Measurements from ENCODE around the gene OSBPL9.

- TF ChIP-seq MYC (IDR thresholded peaks at IDR 0.05; ENCODE audit: insufficient read depth, insufficient read length, insufficient replicate concordance, low read length, severe bottlenecking) = no peak
- no peak for TF ChIP-seq BHLHE40 (IDR thresholded peaks at IDR 0.05; ENCODE audit: borderline replicate concordance in 1 of 2, low read depth in 2 of 2, low read length in 1 of 2)
- TF ChIP-seq, protein P1, sequence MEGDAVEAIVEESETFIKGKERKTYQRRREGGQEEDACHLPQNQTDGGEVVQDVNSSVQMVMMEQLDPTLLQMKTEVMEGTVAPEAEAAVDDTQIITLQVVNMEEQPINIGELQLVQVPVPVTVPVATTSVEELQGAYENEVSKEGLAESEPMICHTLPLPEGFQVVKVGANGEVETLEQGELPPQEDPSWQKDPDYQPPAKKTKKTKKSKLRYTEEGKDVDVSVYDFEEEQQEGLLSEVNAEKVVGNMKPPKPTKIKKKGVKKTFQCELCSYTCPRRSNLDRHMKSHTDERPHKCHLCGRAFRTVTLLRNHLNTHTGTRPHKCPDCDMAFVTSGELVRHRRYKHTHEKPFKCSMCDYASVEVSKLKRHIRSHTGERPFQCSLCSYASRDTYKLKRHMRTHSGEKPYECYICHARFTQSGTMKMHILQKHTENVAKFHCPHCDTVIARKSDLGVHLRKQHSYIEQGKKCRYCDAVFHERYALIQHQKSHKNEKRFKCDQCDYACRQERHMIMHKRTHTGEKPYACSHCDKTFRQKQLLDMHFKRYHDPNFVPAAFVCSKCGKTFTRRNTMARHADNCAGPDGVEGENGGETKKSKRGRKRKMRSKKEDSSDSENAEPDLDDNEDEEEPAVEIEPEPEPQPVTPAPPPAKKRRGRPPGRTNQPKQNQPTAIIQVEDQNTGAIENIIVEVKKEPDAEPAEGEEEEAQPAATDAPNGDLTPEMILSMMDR (IDR thresholded peaks at IDR 0.05 in 2 of 3, conservative IDR thresholded peaks at IDR 0.05 in 1 of 3; ENCODE audit: control insufficient read depth in 2 of 3, extremely low read depth in 1 of 3, insufficient read depth in 1 of 3, low read depth in 3 of 3, low read length in 3 of 3) = no peak
- no peak for TF ChIP-seq EZH2 (IDR thresholded peaks at IDR 0.05; ENCODE audit: borderline replicate concordance, control insufficient read depth, low read depth, low read length)
- no peak for TF ChIP-seq POLR2A (IDR thresholded peaks at IDR 0.05; ENCODE audit: low read depth, low read length)
- TF ChIP-seq POLR2AphosphoS5 (IDR thresholded peaks at IDR 0.05; ENCODE audit: low read length) = no peak
- TF ChIP-seq SKIL (IDR thresholded peaks at IDR 0.05; ENCODE audit: low read depth, poor library complexity, severe bottlenecking) = no peak
- TF ChIP-seq, protein P2, sequence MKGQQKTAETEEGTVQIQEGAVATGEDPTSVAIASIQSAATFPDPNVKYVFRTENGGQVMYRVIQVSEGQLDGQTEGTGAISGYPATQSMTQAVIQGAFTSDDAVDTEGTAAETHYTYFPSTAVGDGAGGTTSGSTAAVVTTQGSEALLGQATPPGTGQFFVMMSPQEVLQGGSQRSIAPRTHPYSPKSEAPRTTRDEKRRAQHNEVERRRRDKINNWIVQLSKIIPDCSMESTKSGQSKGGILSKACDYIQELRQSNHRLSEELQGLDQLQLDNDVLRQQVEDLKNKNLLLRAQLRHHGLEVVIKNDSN (IDR thresholded peaks at IDR 0.05; ENCODE audit: borderline replicate concordance, extremely low read length, insufficient read depth, low read depth, low read length) = no peak
- TF ChIP-seq DPF2 (IDR thresholded peaks at IDR 0.05) = no peak
- no peak for TF ChIP-seq CBFB (IDR thresholded peaks at IDR 0.05; ENCODE audit: low read depth)
- no peak for TF ChIP-seq ZNF384 (IDR thresholded peaks at IDR 0.05; ENCODE audit: borderline replicate concordance, low read depth, low read length)
Observed at GRCh38 chr1:51686450-51686849, 69.6 kb downstream of the OSBPL9 start.
